Measurements from ENCODE around the gene ARHGAP18.

The ARHGAP18 gene

GRCh38 chr6:129568015-129568414 lies 142.0 kb downstream of the ARHGAP18 start:
- no peak for DNase-seq

- DNase-seq = peak; percentile 47 to 61
Observed at GRCh38 chr6:129567374-129567773, 142.6 kb downstream of the ARHGAP18 start.

DNA sequence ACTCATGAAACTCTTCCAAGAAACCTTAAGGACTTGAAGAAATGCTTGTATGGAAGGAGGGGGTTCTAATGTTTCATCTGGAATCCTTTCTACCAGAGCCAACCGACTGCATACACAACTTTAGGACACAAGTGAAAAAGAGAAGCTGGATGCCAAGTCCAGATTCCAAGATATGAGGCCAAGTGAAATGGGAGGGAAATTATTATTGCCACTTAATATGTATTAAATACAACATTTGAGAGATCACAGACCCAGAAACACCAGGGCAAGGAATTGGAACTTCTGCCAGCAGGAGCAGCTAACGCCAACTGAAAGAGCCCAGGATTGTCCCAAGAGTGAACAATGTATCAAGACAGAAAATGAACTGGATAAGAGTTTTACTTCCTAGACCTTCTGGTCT lies 144.2 kb downstream of the ARHGAP18 start:
- DNase-seq = no peak

- no peak for DNase-seq
Observed at GRCh38 chr6:129565366-129565765, 144.6 kb downstream of the ARHGAP18 start.

- no peak for DNase-seq
Observed at GRCh38 chr6:129558248-129558647, 151.7 kb downstream of the ARHGAP18 start.

GRCh38 chr6:129555206-129555832 lies 154.7 kb downstream of the ARHGAP18 start:
- no peak for DNase-seq

- DNase-seq = no peak
Observed at GRCh38 chr6:129552413-129552812, 157.6 kb downstream of the ARHGAP18 start.

GRCh38 chr6:129551486-129551885 lies 158.5 kb downstream of the ARHGAP18 start:
- no peak for DNase-seq

DNA sequence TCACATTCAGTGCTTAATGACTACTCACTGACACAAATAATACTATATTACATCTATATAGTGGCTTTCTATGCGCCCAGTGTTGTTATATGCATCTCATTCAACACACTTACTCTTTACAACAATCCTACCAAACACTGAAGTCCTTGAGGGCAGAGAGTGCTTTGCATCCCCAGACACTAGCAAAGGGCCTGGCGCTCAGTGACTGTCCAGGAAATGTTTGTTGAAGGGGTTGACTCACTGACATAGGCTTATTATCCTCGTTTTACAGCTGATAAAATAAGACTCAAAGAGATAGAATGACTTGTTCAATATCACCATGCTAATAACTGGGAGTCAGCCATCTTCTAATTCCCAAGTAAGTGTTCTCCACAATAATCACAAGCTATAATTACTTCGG lies 163.3 kb downstream of the ARHGAP18 start:
- no peak for DNase-seq

DNA sequence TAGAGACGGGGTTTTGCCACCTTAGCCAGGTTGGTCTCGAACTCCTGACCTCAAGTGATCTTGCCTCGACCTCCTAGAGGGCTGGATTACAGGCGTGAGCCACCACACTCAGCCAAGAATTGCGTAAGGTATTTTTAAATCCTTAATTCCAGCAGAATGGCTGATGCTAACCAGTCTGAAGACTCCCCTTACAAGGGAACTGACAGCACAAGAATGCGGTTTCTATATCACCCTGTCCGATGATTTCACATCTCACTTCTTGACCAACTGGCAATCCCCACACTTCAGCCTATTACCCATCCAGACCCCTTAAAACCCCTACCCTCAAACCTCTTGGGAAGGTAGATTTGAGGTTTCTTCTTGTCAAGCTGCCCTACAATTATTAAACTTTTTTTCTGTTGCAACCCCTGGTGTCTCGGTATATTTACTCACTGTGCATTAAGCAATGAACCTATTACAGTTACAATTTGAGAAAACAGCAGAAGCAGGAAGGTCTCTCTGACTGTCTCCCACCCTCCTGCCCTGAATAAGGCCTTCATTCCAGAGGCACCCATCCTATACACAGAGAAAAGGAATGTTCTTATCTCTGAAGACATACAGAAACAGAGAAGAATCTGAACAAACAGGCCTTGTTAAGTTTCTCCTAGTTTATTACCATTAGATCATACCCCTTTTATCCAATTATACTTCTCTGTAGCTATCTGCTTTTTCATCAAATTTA lies 164.9 kb downstream of the ARHGAP18 start:
- no peak for DNase-seq

DNA sequence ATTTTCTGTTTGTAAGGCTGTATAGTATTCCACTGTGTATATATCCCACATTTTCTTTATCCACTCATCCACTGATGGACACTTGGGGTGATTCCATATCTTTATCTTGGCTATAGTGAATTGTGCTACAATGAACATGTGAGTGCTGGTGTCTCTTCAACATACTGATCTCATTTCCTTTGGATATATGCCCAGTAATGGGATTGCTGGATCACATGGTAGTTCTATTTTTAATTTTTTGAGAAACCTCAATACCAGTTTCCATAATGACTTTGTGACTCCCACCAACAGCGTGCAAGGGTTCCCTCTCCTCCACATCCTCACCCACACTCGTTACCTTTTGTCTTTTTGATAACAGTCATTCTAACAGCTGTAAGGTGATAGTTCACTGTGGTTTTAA lies 166.0 kb downstream of the ARHGAP18 start:
- no peak for DNase-seq

- DNase-seq = no peak
Observed at GRCh38 chr6:129542705-129543104, 167.3 kb downstream of the ARHGAP18 start.

- no peak for DNase-seq
Observed at GRCh38 chr6:129539032-129539431, 170.9 kb downstream of the ARHGAP18 start.

- DNase-seq = no peak
Observed at GRCh38 chr6:129536271-129536670, 173.7 kb downstream of the ARHGAP18 start.

DNA sequence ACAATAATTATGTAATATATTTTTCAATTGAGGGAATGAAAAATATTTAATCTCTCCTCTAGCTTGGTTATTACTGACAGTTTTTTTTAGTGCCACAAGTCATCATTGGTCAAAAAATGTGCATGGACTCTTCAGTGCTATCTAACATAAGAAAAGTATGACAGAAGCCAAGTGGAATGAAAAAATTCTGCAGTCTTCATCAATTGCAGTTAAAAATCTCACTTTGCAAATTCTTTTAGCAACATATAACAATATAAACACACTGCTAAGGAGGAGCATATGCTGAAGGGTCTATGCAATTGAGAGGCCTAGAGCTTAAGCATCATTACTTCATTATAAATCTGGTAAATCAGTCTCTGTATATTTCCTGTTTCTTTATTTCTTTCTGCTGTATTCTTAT lies 175.1 kb downstream of the ARHGAP18 start:
- DNase-seq = no peak

Data from stimulated activated CD4-positive, alpha-beta T cell treated with anti-CD3 and anti-CD28 coated beads, Interleukin-2, amount 100 ng/mL, for 24 hours (primary cell).